Adrenal gland (tissue), 12 donors: ENCODE data around the gene RSRC1. TPM values are rescaled to one million over a fixed set of nuclear protein-coding genes. Genes with fewer than 3 reads are reported as not detected.
"Not testable (repeated sequence)": the region's sequence is repeated elsewhere in the genome, so short reads cannot be mapped to it uniquely, and the experiment has no call there.

Experiments
- DNase-seq, 7 donors: peaks; one replicate each; pipeline ENCODE4 v3.0.0-alpha.2; 2019 to 2020
- H3K27ac ChIP-seq, 5 donors: fragments of 200-600 bp; sonication (generic) in 4 of 5; 1 replicate in 3 of 5; 2 replicates in 2 of 5; pipeline versions ENCODE4 v1.5.1 to v1.8.0; 2016 to 2020; ENCODE audit warnings: mild to moderate bottlenecking in 1 of 5
- H3K27me3 ChIP-seq: fragments of 200-600 bp; 2 replicates; pipeline ENCODE4 v1.8.0; 2021
- H3K36me3 ChIP-seq, 2 donors: fragments of 200-600 bp; replicated peaks in 1 of 2; 1 replicate in 1 of 2; 2 replicates in 1 of 2; pipeline versions ENCODE4 v1.5.1 to v1.8.0; 2018 to 2022
- H3K4me1 ChIP-seq, 2 donors: fragments of 200-600 bp; replicated peaks in 1 of 2; 1 replicate in 1 of 2; 2 replicates in 1 of 2; pipeline versions ENCODE4 v1.5.1 to v1.8.0; 2018 to 2021
- H3K4me3 ChIP-seq, 4 donors: fragments of 200-600 bp; sonication (generic) in 3 of 4; one replicate each; pipeline ENCODE4 v1.5.1; 2016 to 2018
- H3K9me3 ChIP-seq, 3 donors: fragments of 200-600 bp; sonication (generic) in 1 of 3; replicated peaks in 1 of 3; 1 replicate in 2 of 3; 2 replicates in 1 of 3; pipeline versions ENCODE4 v1.5.1 to v1.8.0; 2016 to 2021
- POLR2A ChIP-seq, 2 donors: fragments of 450-650 bp; IDR thresholded peaks; one replicate each; pipeline ENCODE4 v1.6.1; 2017; ENCODE audit warnings: antibody characterized with exemption in 2 of 2, mild to moderate bottlenecking in 2 of 2, moderate library complexity in 1 of 2
- WGBS, 4 donors: extraction: QIAGEN DNeasy Blood & Tissue Kit in 2 of 4; methylation state at CpG; one replicate each; pipeline versions ENCODE4 v1.1.5 to v1.1.7; 2013 to 2017; 5-methylcytosine and 5-hydroxymethylcytosine counted together
- intact Hi-C, 2 donors: fragments of 100-400 bp; cut with DNase I; formaldehyde crosslinking; loops; one replicate each; pipeline versions ENCODE4 v1.14.1 to v1.15.0; 2022 to 2023
- polyA plus RNA-seq, 3 donors: library from polyadenylated mRNA; stranded (reverse); fragments of 200-250 nt in 2 of 3; fragments of 350-450 nt in 1 of 3; fragmentation: Illumina TruSeq in 1 of 3; extraction: RNeasy Lipid Tissue Mini Kit (QIAGEN cat#74804) in 1 of 3; gene quantifications; one replicate each; pipeline ENCODE4 v1.2.3, GENCODE V29; 2013 to 2014
- total RNA-seq, 9 donors: library from RNA; depleted of rRNA in 4 of 9; stranded (reverse); fragments of >200 nt in 4 of 9; fragments of 120-200 nt in 1 of 9; fragmentation: NEBNext Ultra II Directional in 1 of 9; extraction: Animal tissue kit (Norgen Biotek cat#: 25700) in 1 of 9; gene quantifications; one replicate each; pipeline versions ENCODE4 v1.1.0 to v1.2.4, GENCODE V29; 2013 to 2023
- TF ChIP-seq, protein P1 (sequence below), 6 experiments: fragments of 450-650 bp in 4 of 6; fragments of 200-600 bp in 2 of 6; sonication (generic) in 1 of 6; IDR thresholded peaks; 1 replicate in 5 of 6; 2 replicates in 1 of 6; pipeline versions ENCODE4 v1.5.1 to v1.8.0; 2016 to 2021; ENCODE audit warnings: antibody characterized with exemption in 6 of 6, mild to moderate bottlenecking in 2 of 6, moderate library complexity in 1 of 6
- donor health status: healthy with polysubstance abuse.
- donor health status: Bipolar disorder and iron deficiency.
- donor health status: DM: yes; HTN: yes; CAD: no.
- donor health status: DM: no; HTN: no; CAD: no.
- donor health status: DM: no; HTN: no; CAD: no.
- donor health status: DM: yes; HTN: yes; CAD: no.

RSRC1 gene
- total and polyA plus RNA-seq, 12 donors: 12.6 to 125 (median 37.5) TPM

GRCh38 chr3:158220575-158220974, 110.7 kb downstream of the RSRC1 start:
- intact Hi-C loops: no loop called here
- H3K4me1 ChIP-seq: peaks cover 0 to 5% of the 10 kb centered on the region in 2 donors
- H3K9me3 ChIP-seq: no peaks in the 10 kb centered on the region
- no peaks in the 10 kb centered on the region for H3K27me3 ChIP-seq
- no peaks in the 10 kb centered on the region for H3K36me3 ChIP-seq
- no peak overlapping the region for H3K4me3 ChIP-seq
- no peak for DNase-seq
- no peak overlapping the region for H3K27ac ChIP-seq
- no peak for TF ChIP-seq POLR2A (IDR thresholded peaks at IDR 0.05)
- TF ChIP-seq, protein P1, sequence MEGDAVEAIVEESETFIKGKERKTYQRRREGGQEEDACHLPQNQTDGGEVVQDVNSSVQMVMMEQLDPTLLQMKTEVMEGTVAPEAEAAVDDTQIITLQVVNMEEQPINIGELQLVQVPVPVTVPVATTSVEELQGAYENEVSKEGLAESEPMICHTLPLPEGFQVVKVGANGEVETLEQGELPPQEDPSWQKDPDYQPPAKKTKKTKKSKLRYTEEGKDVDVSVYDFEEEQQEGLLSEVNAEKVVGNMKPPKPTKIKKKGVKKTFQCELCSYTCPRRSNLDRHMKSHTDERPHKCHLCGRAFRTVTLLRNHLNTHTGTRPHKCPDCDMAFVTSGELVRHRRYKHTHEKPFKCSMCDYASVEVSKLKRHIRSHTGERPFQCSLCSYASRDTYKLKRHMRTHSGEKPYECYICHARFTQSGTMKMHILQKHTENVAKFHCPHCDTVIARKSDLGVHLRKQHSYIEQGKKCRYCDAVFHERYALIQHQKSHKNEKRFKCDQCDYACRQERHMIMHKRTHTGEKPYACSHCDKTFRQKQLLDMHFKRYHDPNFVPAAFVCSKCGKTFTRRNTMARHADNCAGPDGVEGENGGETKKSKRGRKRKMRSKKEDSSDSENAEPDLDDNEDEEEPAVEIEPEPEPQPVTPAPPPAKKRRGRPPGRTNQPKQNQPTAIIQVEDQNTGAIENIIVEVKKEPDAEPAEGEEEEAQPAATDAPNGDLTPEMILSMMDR (IDR thresholded peaks at IDR 0.05): no peak

- Histone ChIP-seq H3K27ac (no peak overlapping the region), H3K4me1 (peaks cover 0 to 5% of the 10 kb centered on the region in 2 donors), H3K27me3 (no peaks in the 10 kb centered on the region), H3K9me3 (no peaks in the 10 kb centered on the region), H3K36me3 (no peaks in the 10 kb centered on the region), H3K4me3 (no peak overlapping the region)
- TF ChIP-seq POLR2A (IDR thresholded peaks at IDR 0.05): no peak
- TF ChIP-seq, protein P1 (IDR thresholded peaks at IDR 0.05): no peak
- WGBS, 4 donors: 83 to 96% (median 93%) methylated on average over 2 of the region's 2 CpGs
- DNase-seq: no peak
- intact Hi-C loops: no loop called here
These were observed 111.5 kb downstream of the RSRC1 start for GRCh38 chr3:158221426-158221825.

DNA sequence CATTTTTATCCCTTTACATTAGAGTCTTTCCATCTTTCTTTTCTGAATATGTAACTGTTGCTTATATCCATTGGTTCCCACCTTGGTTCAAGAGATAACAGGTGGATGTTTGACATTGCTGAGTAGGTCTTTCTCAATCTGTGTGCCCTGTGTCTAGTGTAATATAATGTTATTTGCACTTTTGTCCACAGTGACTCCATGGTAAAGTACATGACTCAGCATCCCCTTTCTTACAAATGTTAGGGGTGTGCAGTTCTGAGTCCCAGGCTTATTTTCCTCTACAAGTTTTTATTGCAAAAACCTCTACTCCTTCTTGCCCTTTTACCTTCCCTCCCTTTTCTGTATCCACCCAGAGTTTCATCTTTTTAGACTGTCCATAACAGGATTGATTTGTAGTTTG, 116.5 kb downstream of the RSRC1 start:
- TF ChIP-seq POLR2A (IDR thresholded peaks at IDR 0.05): no peak
- TF ChIP-seq, protein P1 (IDR thresholded peaks at IDR 0.05): no peak

GRCh38 chr3:158228942-158229341, 119.1 kb downstream of the RSRC1 start:
- H3K36me3 ChIP-seq, intact Hi-C loops: not testable (repeated sequence)
- WGBS, 4 donors: 87 to 92% (median 89%) methylated on average over 10 of the region's 10 CpGs

More for the DNA sequence above, 116.5 kb downstream of the RSRC1 start:
- intact Hi-C loops: no loop called here
- H3K4me3 ChIP-seq: no peak overlapping the region
- H3K9me3 ChIP-seq: no peaks in the 10 kb centered on the region
- no peaks in the 10 kb centered on the region for H3K27me3 ChIP-seq
- peaks cover 0 to 5% of the 10 kb centered on the region in 2 donors for H3K4me1 ChIP-seq
- no peak overlapping the region for H3K27ac ChIP-seq
- no peak for DNase-seq
- no peaks in the 10 kb centered on the region for H3K36me3 ChIP-seq

DNA sequence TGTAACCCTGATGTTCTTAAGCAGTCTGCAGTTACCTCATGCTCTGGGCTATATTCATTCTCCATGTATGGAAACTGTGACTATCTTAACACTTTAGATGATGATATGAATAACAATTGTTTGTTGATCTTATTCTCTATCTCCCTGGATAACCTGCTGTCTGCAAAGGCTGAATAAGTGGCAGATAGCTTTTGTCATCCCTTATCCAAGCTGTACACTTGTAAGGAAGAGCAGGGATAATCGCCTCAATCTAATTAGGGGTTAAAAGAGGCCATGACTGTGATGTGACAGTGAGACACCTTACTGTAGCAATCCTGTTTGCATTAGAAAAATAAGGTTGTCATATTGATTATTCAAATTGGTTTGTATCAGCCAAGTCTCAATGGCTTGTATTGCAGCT, 123.9 kb downstream of the RSRC1 start:
- Histone ChIP-seq H3K4me3 (no peak overlapping the region), H3K4me1 (no peaks in the 10 kb centered on the region), H3K9me3 (no peaks in the 10 kb centered on the region), H3K27me3 (no peaks in the 10 kb centered on the region), H3K36me3 (no peaks in the 10 kb centered on the region), H3K27ac (no peak overlapping the region)
- no peak for TF ChIP-seq POLR2A (IDR thresholded peaks at IDR 0.05)
- TF ChIP-seq, protein P1 (IDR thresholded peaks at IDR 0.05): no peak
- no peak for DNase-seq
- intact Hi-C loops: no loop called here
- 88 to 100% (median 91%) methylated on average over 1 of the region's 1 CpG for WGBS, 4 donors

More at GRCh38 chr3:158228942-158229341, 119.1 kb downstream of the RSRC1 start:
- H3K27ac ChIP-seq, H3K27me3 ChIP-seq, DNase-seq, H3K9me3 ChIP-seq, H3K4me3 ChIP-seq, H3K4me1 ChIP-seq: not testable (repeated sequence)
